Stimulated activated CD4-positive, alpha-beta T cell treated with anti-CD3 and anti-CD28 coated beads, Interleukin-15, amount 100 ng/mL, for 1 hour (primary cell): ENCODE data around the gene ANKMY2.
"Not testable (repeated sequence)": the region's sequence is repeated elsewhere in the genome, so short reads cannot be mapped to it uniquely, and the experiment has no call there.

Source experiments
- DNase-seq, 2 donors: peaks; one replicate each; pipeline ENCODE4 v3.0.0-alpha.2; 2020; ENCODE audit warnings: low read depth in 1 of 2, low spot score in 1 of 2

The ANKMY2 gene

GRCh38 chr7:16627236-16627635 lies 18.3 kb downstream of the ANKMY2 start:
- DNase-seq, result no peak

DNA sequence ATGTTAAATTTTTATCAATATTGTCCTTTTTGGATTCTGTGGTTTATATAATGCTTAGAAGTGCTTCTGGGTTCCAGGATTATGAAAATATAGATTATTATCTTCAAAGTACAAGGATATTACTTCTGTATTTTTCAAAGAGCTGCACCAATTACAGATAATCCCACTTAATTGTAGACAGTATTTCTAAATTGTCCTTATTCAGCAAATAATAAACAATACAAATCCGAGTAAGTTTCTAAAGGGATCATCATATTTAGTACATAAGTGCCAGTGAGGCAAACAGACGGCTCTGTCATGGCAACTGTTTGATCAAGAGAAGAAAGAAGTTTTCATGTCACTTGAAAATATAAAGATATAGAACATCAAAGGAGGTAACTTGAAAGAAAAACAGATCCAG lies 19.2 kb downstream of the ANKMY2 start:
- no peak for DNase-seq

DNA sequence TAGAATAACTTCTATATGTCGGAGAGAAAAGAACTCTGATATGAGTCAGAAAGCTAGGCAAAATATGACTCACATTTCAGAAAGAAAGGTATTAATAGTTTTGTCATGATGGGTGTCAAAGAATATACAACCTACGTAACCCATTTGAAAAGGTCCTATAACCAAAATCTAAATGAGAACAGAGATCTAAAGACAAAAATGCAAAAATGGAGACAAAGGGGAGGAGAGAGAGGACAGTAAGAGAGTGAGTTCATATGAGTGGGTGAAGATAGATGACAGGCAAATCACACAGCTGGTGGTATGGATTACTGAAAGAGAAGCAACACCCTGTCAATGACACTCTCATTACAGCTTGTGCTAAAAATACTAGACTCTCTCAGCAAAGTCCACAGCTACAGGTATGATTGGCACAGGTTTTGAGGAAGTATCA lies 25.6 kb downstream of the ANKMY2 start:
- no peak for DNase-seq

GRCh38 chr7:16616542-16616941 lies 29.0 kb downstream of the ANKMY2 start:
- DNase-seq, result no peak

DNA sequence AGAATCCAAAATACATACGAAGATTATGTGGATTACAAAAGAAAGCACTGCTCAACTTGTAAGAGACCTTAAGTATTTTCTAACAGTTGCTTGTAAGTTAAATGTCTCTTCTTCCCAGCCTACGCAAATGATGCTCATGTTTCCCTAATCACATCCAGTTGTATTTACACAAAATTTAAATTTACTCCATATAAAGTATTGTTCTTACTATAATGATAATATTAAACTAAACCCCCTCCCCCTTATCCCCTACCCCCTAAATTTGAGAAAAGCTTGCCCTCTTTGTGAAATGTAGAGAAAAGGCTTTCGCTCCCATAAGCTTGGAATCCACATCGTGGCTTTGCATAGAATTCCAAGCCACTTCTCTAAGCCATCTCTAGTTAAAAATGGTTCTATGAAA lies 29.4 kb downstream of the ANKMY2 start:
- no peak for DNase-seq

DNA sequence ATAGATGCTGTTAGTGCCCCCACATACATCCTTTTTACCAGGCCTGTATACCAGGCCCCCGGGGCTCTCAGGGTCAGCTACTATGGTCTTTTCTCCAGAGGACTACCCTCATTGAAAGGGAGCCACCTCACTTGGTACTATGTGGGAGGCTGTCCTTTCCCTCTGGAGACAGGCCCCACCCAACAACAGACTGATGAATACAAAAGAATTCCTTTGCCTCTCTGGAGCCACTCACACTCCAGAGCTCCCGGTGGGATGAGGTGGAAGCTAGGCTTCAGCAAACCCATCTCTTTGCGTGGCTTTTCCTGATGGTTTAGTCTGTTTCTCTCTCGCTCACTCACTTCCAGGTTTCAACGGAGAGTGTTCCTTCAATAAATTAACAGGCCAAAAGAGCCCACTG lies 30.3 kb downstream of the ANKMY2 start:
- no peak for DNase-seq

GRCh38 chr7:16611711-16612110 lies 33.8 kb downstream of the ANKMY2 start:
- DNase-seq, result no peak

DNA sequence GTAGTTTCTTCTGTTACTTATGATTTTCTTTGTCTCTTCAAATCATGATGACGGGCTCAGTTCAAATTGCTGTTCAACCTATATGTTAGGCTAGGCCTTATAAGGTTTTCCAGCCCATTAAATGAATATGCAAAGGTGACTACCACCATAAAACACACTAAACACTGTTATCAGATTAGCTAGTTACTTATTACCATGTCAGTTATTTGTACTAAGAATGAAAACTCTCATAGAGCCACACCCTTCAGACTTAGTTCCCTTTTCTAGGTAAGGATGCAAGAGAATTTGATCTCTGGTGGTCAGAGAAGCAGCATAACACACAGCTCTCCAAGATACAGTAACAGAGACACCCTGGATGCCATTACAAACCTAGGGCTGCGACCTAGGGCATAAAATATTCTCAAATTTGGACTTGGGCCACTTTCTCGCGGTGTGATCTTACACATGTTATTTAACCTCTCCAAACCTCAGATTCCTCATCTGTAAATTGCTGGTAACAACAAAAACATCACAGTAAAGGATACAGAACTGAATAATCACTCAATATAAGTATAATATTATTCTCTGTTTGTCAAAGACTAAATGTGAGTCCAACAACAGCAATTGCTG lies 35.6 kb downstream of the ANKMY2 start:
- DNase-seq, result no peak

- no peak for DNase-seq
These were observed 38.9 kb downstream of the ANKMY2 start for GRCh38 chr7:16606704-16607103.

GRCh38 chr7:16604054-16604453 lies 41.5 kb downstream of the ANKMY2 start:
- DNase-seq, result no peak

DNA sequence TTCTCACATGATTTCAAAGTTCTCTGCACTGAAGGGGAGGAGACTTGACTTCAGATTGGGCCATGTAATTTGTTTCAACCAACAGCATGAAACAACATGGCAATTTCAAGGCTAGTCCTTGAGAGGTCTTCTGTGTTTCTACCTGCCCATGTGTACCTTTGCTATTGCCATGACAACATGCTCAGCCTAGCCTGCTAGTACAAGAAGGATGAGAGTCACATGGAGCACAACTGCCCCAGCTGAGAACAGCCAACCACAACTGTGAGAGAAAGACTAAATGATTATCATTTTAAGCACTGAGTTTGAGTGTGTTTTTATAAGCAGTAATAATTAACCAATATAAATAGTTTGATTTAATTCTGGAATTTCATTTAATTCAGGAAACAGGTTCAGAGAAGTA lies 41.9 kb downstream of the ANKMY2 start:
- no peak for DNase-seq

DNA sequence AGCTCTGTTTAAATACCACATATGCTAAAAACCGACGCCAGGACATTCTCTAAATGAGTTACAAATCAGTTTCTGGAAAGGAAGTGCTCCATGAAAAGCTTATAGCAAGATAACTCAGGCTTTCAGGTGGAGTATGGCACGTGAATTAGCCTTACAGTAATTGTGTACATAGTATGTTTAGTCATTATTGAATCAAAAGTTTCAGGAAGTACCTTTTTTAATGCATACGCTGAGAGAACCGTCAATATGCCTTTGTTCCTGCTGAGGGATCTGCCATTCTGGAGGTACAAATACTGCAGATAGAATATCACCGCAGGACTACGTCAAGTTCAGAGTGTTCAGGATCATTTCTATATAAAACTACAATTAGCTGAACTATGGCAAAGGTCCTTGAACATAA lies 45.7 kb downstream of the ANKMY2 start:
- DNase-seq, result no peak

DNA sequence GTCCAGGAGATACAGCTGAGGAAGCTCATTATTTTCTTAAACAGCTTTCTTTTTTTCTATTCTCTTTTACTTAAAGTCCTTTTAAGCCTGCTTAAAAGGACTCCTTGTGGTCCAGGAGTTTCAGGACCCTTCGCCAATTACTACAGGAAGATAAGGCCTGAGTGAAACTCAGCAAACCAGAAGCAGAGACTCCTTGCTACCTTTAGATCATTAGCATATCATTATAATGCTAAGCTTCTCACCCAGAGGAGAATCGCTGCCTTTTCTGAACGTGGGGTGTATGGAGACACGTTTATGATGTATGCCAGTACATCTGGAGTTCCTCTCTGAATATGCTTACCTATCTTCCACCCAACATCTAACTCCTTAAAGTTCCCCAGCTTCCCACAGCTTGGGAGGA lies 47.5 kb downstream of the ANKMY2 start:
- no peak for DNase-seq

DNA sequence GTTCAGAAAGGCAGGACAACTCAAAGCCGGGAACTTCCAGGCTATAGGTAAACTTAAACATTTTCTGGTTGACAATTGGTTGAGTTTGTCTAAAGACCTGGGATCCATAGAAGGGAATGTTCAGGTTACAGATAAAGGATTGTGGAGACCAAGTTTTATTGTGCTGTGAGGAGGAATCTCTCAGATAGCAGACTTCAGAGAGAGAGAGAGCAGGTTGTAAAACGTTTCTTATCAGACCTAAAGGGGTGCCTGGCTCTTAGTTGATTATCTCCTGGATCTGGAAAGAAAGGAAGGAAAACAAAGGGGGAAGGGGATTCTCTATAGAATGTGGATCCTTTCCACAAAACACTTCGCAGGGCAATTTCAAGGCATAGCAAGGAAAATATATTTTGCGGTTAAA lies 50.0 kb downstream of the ANKMY2 start:
- not testable (repeated sequence) for DNase-seq

GRCh38 chr7:16594676-16595075 lies 50.9 kb downstream of the ANKMY2 start:
- no peak for DNase-seq

DNA sequence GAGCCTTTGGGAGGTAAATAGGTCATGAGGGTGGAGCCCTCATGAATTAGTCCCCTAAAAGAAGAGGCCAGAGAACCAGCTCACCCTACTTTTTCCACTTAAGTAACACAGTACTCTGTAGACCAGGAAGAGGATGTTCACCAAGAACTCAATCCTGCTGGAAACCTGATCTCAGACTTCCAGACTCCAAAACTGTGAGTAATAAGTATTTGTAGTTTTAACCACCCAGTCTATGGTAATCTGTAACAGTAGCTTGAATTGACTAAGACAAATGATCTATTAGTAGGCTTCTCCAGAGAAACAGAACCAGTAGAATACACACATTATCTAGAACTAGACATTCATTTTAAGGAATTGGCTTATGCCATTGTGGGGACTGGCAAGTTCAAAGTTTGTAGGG lies 51.5 kb downstream of the ANKMY2 start:
- DNase-seq, result no peak

GRCh38 chr7:16592395-16592794 lies 53.2 kb downstream of the ANKMY2 start:
- no peak for DNase-seq

- DNase-seq, result no peak
These were observed 55.1 kb downstream of the ANKMY2 start for GRCh38 chr7:16590424-16590823.

DNA sequence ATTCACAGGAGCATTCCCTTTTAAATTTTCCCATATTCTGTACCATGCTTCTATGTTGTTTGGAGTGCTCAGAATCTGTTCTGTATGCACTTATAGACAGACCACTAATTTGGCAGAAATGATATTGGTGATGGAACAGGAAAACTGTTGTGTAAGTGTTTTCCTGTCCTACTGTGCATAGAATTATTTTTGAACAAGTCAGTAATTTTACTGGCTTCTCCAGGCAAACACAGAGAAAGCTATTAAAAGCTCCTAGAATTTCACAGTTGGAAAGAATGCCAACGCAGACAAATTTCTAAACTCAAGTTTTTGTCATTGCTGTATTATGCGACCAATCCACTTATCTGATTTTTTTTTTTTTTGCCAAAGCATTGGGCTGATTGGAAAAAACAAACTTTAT lies 55.7 kb downstream of the ANKMY2 start:
- DNase-seq, result no peak

GRCh38 chr7:16587790-16588189 lies 57.8 kb downstream of the ANKMY2 start:
- no peak for DNase-seq

DNA sequence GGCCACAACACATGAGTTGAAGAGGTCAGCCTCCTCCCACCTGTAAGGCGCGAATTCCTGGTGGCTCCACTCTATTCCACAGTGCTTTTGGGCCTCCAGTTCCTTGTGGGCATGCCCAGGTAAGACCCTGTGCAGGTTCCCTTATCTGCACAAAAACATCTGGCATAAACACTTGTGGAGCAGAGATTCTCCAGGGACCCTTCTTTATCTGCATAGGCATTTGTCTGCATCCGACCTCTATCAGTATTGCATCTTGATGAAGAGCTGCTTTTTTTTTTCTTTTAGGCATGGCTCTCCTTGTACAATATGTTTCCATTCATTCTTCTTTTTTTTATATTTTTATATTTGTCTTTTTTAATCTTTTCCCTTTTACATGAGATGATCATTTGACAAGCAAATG lies 58.4 kb downstream of the ANKMY2 start:
- no peak for DNase-seq

DNA sequence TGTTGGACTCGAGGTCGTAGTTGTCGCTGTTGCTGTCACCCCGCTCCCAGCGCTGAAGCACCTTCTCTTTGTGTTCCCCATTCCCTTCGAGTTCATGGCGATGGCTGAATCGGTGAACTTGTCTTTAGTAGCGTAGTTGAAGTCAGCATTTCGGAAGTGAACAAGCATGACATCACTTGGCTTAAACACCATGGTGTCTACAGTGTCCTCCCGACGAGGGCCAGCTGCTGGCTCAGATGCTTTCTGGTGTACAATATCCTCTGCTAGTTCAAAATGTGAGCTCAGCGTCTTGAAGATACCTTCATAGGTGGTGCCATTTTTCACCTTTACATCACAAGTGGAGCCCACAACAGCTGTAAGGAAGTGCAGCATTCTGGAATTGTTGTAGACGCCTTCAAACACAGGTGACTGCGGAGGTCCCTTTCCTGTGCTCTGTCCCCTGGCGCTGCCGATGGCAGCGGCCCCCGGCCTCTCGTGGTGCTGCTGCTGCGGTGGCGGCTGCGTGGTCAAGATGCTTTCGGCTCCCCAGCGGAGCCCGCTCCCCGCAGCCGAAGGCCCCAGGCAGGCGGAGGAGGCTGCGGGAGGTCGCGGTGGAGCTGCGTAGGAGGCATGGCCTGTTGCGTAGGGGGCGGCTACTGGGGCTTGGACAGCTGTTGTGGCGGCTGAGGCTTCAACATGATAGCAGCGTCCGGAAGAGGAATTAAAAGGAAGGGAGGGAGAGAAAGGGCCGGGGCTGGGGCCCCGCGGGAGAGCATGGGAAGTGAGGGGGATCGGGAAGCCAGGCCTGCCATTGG lies 59.3 kb downstream of the ANKMY2 start:
- DNase-seq, result no peak

DNA sequence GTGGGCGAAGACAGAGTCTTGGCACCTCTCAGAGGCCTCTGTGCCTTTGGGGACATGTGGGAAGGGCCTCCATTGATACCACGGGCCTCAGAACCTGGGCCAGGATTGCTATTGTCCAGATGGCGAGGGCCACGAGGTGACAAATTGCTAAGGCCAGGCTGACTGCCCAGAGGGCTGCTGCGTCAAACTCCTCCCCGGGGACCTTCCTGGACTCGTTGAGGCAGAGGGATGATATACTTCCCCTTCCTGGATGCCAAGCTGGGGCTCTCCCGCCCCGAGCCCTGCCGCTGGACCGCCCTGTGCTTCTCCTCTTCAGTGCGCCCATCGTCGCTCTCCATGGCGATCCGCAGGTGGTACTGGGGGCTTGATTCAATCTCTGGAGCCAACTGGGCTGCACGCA lies 60.0 kb downstream of the ANKMY2 start:
- no peak for DNase-seq
